ENCODE results near the gene USP16.

USP16 gene

GRCh38 chr21:29083306-29083705, 58.8 kb downstream of the USP16 start:
- no peak for DNase-seq (ENCODE audit: low spot score)

GRCh38 chr21:29084372-29084771, 59.9 kb downstream of the USP16 start:
- DNase-seq (ENCODE audit: low spot score), result no peak

- DNase-seq (ENCODE audit: low spot score), result no peak
Measured at GRCh38 chr21:29085106-29085752, 60.8 kb downstream of the USP16 start.

- DNase-seq (ENCODE audit: low spot score), result peak; percentile 77
Measured at GRCh38 chr21:29091033-29091432, 66.6 kb downstream of the USP16 start.

GRCh38 chr21:29092102-29092959, 67.9 kb downstream of the USP16 start:
- peak; percentile 33 for DNase-seq (ENCODE audit: low spot score)

GRCh38 chr21:29096218-29097015, 71.9 kb downstream of the USP16 start:
- DNase-seq (ENCODE audit: low spot score), result no peak

GRCh38 chr21:29098156-29098555, 73.7 kb downstream of the USP16 start:
- DNase-seq (ENCODE audit: low spot score), result no peak

GRCh38 chr21:29102791-29103257, 78.4 kb downstream of the USP16 start:
- no peak for DNase-seq (ENCODE audit: low spot score)
